LoVo (cell line): ENCODE results near the gene CTCFL.

Source experiments
- DNase-seq: peaks from one replicate; pipeline ENCODE4 v3.0.0-alpha.2; 2016; ENCODE audit warnings: low spot score

The CTCFL gene

DNA sequence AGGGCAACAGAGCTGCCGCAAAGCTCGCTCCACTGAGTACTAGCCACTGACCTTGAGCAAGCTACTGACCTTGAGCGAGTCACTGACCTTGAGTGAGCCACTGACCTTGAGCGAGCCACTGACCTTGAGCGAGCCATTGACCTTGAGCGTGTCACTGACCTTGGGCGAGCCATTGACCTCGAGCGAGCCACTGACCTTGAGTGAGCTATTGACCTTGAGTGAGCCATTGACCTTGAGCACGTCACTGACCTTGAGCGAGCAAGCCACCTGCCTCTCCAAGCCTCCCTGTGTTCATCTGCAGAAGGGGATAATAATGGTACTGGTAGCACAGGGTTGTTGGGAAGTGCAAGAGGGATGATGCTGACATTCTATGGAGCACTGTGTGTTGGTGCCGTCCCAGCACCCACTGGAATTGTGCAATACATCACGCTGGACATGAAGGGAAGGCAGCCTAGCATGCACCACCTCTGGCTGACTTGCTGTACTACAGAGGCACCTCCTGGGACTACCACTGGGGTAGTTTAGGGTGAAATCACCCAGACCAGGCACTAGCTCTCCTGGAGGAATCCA is 60.2 kb downstream of the CTCFL start:
- DNase-seq = no peak

- DNase-seq = no peak
These were observed 62.2 kb downstream of the CTCFL start for GRCh38 chr20:57462781-57463180.

- DNase-seq = no peak
These were observed 63.2 kb downstream of the CTCFL start for GRCh38 chr20:57461726-57462125.

DNA sequence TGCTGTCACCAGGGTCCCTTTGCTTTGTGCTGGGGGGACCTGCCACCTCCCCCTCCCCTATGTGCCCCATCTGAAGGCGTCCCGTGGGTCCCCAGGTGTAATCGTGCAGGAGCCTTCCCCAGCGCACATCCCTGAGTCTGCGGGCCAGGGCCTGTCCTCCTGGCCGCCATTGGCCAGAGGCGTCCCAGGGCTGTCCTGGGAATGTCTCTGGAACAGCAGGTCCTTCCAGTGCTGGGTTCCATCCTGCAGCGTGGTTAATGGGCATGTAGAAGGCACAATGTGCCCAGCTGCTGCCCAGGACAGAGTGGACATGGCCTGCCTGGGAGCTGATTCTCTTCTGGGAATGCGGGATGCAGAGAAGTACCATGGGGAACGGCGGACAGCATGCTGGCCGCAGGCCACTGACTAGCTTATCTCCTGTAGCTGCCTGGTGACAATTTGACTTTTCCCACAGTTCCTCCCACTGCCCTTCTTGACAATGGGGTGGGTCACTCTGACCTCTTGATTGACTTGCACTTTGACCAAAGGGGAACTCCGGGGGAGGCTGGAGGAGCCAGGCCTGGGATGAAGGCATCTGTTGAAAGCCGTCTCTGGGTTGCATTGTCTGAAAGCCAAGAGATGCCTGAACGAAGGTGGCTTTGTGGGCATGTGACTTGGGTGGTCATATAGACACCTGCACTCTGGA is 64.0 kb downstream of the CTCFL start:
- no peak for DNase-seq

DNA sequence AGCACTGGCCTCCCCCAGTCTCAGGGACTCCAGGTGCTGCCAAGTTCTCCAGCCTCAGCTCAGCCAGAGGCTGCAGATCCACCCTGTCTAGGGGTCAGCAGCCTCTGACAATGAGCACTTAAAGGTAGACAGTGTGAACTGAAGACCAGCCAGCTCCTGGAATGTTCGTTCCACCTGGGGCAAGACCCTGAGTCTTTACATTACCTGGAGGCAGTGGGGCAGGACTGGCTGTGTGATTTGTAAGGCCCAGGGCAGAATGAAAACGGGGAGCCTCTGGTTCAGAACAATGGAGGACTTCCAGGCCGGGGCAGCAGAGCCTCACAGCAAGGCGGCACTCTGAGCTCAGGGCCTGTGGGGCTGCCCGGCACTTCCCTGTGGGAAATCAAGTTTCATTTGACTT is 65.0 kb downstream of the CTCFL start:
- no peak for DNase-seq

DNA sequence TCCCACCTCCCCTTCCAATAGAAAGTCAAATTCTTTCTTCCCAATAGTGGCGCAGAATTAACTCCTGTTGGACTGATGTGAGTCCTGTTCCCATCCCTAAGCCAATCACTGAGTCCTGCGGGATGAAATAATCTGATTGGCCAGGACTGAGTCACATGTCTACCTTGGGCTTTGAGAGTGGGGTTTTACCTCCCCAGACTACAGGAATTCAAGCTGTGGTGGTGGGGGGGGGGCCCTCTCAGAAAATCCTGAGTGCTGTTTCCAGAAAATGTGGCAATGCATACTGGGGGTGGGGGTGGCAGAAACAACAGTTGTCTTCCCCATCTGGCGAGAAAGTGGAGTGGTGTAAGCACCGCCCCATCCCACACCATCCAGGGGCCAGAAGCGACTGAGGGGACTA is 65.7 kb downstream of the CTCFL start:
- no peak for DNase-seq

GRCh38 chr20:57458400-57459160 is 66.4 kb downstream of the CTCFL start:
- DNase-seq = no peak

- DNase-seq = no peak
These were observed 67.5 kb downstream of the CTCFL start for GRCh38 chr20:57457243-57458095.

DNA sequence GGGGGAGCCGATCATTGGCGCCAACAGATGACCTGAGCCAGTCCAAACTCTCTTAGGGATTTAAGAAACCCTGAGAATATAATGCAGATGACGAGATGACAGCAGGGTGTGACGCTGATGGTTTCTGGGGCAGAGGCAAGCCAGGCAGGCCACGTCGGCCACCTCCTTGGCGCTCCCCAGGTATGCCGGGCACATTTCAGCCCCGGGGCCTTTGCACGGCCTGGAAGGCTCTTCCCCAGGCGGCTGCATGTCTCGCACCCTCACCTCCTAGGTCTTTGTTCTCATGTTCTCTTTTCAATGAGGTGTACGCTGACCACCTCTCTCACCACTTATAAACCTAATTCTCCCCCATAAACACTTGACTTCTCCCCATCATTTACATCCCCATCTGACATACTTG is 68.8 kb downstream of the CTCFL start:
- DNase-seq = no peak

- no peak for DNase-seq
These were observed 69.6 kb downstream of the CTCFL start for GRCh38 chr20:57455386-57455785.

GRCh38 chr20:57451795-57452661 is 72.9 kb downstream of the CTCFL start:
- no peak for DNase-seq

DNA sequence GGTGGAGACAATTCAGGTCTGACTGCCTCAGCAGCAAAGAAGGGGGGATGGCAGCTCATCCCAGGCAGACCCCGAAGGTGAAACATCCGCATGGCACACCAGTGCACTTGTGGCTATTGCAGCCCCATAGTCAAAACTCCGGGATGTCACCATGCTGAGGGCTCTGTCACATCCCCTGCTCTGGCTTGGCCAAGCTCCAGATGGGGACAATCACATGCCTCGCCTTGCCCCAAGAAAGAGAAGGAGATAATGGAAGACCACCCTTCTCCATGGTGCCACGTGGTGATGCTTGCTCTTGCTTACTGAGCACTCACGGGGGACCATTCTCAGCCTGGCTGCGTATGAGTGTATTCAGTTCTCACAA is 73.5 kb downstream of the CTCFL start:
- DNase-seq = no peak

- no peak for DNase-seq
These were observed 74.0 kb downstream of the CTCFL start for GRCh38 chr20:57450931-57451330.

- no peak for DNase-seq
These were observed 74.5 kb downstream of the CTCFL start for GRCh38 chr20:57450419-57450818.

DNA sequence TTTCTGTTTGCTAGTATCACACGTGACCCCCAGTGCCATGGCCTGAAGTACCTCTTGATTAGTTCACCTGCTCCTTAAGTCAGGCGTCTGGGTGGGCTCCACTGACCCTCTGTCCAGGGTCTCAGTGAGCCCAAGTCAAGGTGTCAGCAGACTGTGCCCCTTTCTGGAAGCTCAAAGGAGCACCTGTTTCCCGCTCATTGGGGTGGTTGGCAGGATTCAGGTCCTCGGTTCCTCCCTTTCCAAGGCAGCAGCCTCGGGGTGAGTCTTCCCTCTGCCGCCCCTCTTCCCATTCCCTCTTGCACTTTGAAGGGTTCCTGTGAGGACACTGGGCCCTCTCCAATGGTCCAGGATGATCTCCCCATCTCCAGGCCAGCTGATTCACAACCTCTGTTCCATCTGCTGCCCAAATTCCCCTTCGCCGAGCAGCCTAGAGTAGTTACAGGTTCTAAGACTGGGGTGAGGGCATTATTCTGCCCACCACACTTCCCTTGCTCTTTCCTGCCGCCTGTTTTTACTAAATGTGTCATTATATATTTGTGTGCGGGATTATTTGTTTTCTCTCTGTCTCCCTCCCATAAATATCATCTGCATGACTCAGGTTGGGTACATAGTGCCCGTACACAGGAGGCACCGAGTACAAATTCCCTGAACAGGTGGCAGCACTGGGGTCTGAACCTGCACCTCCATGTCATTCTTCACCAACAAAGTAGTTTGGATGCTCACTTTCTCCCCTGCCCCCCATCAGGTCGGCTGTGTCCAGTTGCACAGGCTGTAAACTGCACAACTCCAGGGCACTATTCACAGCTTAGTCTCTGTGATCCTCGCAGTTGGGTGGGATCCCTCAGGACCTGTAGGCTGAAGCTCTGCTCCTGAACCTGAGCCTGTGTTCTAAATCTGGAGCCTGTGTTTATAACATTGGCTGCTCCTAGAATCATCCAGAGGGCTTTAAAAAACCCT is 75.3 kb downstream of the CTCFL start:
- DNase-seq = peak; percentile 15

GRCh38 chr20:57448764-57449354 is 76.1 kb downstream of the CTCFL start:
- no peak for DNase-seq
